Prostate gland (tissue), 2 donors: ENCODE results near the gene CHST12. TPM values are rescaled to one million over a fixed set of nuclear protein-coding genes. Genes with fewer than 3 reads are reported as not detected.

Experiments used
- DNase-seq: peaks from one replicate; pipeline ENCODE4 v3.0.0-alpha.2; 2019; ENCODE audit warnings: low spot score
- H3K27ac ChIP-seq, 2 donors: fragments of 200-600 bp; sonication (generic); 2 replicates each; pipeline ENCODE4 v1.5.1; 2017 to 2019
- H3K27me3 ChIP-seq: fragments of 200-600 bp; sonication (generic); replicated peaks from 2 replicates; pipeline ENCODE4 v1.5.1; 2019; ENCODE audit not compliant: insufficient read depth
- H3K36me3 ChIP-seq, 2 donors: fragments of 200-600 bp; sonication (generic); 1 replicate in 1 of 2; 2 replicates in 1 of 2; pipeline versions ENCODE4 v1.5.1 to v1.8.1; 2017 to 2019
- H3K4me1 ChIP-seq: fragments of 200-600 bp; sonication (generic); replicated peaks from 2 replicates; pipeline ENCODE4 v1.5.1; 2019
- H3K4me3 ChIP-seq, 2 donors: fragments of 200-600 bp; sonication (generic); 2 replicates each; pipeline ENCODE4 v1.5.1; 2017 to 2019
- H3K9me3 ChIP-seq: fragments of 200-600 bp; sonication (generic); 2 replicates; pipeline ENCODE4 v1.5.1; 2017
- POLR2A ChIP-seq: fragments of 450-650 bp; IDR thresholded peaks from one replicate; pipeline ENCODE4 v1.6.1; 2016; ENCODE audit warnings: antibody characterized with exemption, mild to moderate bottlenecking
- POLR2AphosphoS5 ChIP-seq: sonication (generic); formaldehyde crosslinking; IDR thresholded peaks from one replicate; pipeline ENCODE4 v1.6.1; 2017; ENCODE audit warnings: antibody characterized with exemption
- WGBS: methylation state at CpG from one replicate; pipeline ENCODE4 v1.1.5; 2018; 5-methylcytosine and 5-hydroxymethylcytosine counted together
- intact Hi-C: fragments of 100-400 bp; cut with DNase I; formaldehyde crosslinking; loops from one replicate; pipeline ENCODE4 v1.14.2; 2022
- total RNA-seq, 2 donors: library from RNA; depleted of rRNA; stranded (reverse); fragments of >200 nt; gene quantifications; one replicate each; pipeline ENCODE4 v1.1.0, GENCODE V29; 2016
- TF ChIP-seq, protein P1 (sequence below), 4 experiments: fragments of 200-600 bp in 2 of 4; fragments of 450-650 bp in 2 of 4; sonication (generic) in 2 of 4; IDR thresholded peaks; 1 replicate in 3 of 4; 2 replicates in 1 of 4; pipeline ENCODE4 v1.5.1; 2016 to 2019; ENCODE audit warnings: antibody characterized with exemption in 4 of 4, mild to moderate bottlenecking in 2 of 4, moderate library complexity in 2 of 4

CHST12 gene
- total RNA-seq, 2 donors from 2014 or later: 22.4 to 36.1 TPM

DNA sequence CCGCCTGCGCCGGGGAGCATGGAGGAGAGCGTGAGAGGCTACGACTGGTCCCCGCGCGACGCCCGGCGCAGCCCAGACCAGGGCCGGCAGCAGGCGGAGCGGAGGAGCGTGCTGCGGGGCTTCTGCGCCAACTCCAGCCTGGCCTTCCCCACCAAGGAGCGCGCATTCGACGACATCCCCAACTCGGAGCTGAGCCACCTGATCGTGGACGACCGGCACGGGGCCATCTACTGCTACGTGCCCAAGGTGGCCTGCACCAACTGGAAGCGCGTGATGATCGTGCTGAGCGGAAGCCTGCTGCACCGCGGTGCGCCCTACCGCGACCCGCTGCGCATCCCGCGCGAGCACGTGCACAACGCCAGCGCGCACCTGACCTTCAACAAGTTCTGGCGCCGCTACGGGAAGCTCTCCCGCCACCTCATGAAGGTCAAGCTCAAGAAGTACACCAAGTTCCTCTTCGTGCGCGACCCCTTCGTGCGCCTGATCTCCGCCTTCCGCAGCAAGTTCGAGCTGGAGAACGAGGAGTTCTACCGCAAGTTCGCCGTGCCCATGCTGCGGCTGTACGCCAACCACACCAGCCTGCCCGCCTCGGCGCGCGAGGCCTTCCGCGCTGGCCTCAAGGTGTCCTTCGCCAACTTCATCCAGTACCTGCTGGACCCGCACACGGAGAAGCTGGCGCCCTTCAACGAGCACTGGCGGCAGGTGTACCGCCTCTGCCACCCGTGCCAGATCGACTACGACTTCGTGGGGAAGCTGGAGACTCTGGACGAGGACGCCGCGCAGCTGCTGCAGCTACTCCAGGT is 29.7 kb downstream of the CHST12 start:
- TF ChIP-seq, protein P1, sequence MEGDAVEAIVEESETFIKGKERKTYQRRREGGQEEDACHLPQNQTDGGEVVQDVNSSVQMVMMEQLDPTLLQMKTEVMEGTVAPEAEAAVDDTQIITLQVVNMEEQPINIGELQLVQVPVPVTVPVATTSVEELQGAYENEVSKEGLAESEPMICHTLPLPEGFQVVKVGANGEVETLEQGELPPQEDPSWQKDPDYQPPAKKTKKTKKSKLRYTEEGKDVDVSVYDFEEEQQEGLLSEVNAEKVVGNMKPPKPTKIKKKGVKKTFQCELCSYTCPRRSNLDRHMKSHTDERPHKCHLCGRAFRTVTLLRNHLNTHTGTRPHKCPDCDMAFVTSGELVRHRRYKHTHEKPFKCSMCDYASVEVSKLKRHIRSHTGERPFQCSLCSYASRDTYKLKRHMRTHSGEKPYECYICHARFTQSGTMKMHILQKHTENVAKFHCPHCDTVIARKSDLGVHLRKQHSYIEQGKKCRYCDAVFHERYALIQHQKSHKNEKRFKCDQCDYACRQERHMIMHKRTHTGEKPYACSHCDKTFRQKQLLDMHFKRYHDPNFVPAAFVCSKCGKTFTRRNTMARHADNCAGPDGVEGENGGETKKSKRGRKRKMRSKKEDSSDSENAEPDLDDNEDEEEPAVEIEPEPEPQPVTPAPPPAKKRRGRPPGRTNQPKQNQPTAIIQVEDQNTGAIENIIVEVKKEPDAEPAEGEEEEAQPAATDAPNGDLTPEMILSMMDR (IDR thresholded peaks at IDR 0.05): no peak
- TF ChIP-seq POLR2A (no peak), POLR2AphosphoS5 (no peak)
- intact Hi-C loops: no loop called here
- no peak for DNase-seq
- Histone ChIP-seq H3K9me3 (no peaks in the 10 kb centered on the region), H3K27me3 (no peaks in the 10 kb centered on the region), H3K36me3 (no peaks in the 10 kb centered on the region), H3K4me3 (no peak overlapping the region), H3K4me1 (peaks cover 5% of the 10 kb centered on the region), H3K27ac (no peak overlapping the region)
- WGBS: 96% methylated on average over 81 of the region's 85 CpGs

DNA sequence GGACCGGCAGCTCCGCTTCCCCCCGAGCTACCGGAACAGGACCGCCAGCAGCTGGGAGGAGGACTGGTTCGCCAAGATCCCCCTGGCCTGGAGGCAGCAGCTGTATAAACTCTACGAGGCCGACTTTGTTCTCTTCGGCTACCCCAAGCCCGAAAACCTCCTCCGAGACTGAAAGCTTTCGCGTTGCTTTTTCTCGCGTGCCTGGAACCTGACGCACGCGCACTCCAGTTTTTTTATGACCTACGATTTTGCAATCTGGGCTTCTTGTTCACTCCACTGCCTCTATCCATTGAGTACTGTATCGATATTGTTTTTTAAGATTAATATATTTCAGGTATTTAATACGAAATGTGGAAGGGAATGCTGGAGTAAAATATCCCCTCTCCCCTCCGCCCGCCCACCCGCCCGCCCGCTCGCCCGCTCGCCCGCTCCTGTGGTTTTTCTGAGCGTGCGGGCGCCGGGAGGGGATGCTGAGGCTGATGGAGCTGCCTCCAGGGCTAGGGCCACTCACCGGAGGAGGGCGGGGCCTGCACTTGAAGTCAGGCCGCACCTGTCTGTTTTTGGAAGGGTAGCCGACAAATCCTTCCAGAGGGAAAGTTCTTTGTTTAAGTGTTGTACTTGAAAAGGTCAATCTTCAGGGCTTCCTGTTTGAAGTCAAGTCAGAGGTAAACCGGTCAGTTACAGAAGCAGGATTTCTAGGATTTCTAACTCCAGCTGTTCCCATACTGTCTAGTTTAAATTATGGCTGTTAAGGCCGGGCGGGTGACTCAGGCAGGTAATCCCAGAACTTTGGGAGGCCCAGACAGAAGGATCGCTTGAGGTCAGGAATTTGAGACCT is 30.5 kb downstream of the CHST12 start:
- intact Hi-C loops: no loop called here
- no peak for DNase-seq
- Histone ChIP-seq H3K9me3 (no peaks in the 10 kb centered on the region), H3K4me3 (no peak overlapping the region), H3K27me3 (no peaks in the 10 kb centered on the region), H3K4me1 (peaks cover 10% of the 10 kb centered on the region), H3K27ac (no peak overlapping the region), H3K36me3 (no peaks in the 10 kb centered on the region)
- TF ChIP-seq, protein P1 (IDR thresholded peaks at IDR 0.05): no peak
- no peak for TF ChIP-seq POLR2A
- TF ChIP-seq POLR2AphosphoS5: no peak
- 98% methylated on average over 42 of the region's 42 CpGs for WGBS

DNA sequence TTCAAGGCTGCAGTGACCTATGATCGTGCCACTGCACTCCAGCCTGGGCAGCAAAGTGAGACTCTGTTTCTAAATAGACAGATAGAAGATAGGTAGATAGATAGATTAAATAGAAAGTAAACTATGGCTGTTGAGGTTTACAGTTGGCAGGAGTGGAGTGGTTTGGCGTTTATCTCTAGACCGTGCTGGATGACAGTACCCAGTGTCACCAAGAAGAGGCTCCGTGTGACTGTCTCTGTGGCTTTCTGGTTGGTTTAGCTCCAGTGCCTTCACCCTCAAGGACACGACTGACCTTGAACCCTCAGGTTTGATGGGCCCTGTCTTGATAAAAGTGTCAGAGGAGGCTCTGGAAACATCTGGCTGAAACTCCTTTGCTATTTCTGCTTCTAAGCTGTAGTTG is 31.7 kb downstream of the CHST12 start:
- H3K4me1 ChIP-seq: peaks cover 10% of the 10 kb centered on the region
- no peaks in the 10 kb centered on the region for H3K36me3 ChIP-seq
- no peak for DNase-seq
- intact Hi-C loops: no loop called here
- TF ChIP-seq, protein P1 (IDR thresholded peaks at IDR 0.05): no peak
- no peak for TF ChIP-seq POLR2AphosphoS5
- TF ChIP-seq POLR2A: no peak
- no peaks in the 10 kb centered on the region for H3K9me3 ChIP-seq
- H3K27me3 ChIP-seq: no peaks in the 10 kb centered on the region
- 89% methylated on average over 5 of the region's 5 CpGs for WGBS
- no peak overlapping the region for H3K27ac ChIP-seq
- H3K4me3 ChIP-seq: no peak overlapping the region

DNA sequence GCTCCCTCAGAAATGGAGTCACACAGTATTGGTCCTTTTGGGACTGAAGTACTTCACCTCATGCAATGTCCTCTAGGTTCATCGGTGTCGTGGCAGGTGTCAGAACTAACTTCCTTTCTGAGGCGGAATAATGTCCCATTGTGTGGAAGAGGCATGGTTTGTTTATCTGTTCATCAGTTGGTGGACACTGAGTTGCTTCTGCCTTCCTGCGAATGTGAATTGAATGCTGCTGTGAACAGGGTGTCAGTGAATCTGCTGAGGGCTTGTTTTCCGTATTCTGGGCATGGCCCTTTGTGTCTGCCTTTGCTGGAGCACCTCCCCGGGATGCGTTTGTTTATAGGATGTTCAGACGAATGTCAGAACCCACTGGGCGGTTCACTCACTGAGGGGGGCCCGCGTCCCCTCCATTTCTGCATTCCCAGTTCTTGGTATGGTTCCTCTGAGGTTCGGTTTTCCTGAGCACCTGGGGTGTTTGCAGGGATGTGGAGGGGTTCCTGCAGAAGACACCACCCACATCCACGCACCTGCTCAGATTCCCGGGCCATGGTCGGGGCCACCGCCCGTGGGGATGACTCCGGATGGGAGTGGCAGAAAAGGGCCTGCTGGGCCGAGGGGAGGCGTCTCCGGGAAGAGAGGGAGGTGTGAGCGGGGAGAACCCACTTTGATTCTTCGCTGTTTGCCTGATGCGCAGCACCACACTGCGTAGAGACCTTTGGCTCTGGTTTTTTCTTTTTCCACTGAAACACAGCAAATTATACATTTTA is 33.1 kb downstream of the CHST12 start:
- 87% methylated on average over 25 of the region's 25 CpGs for WGBS
- intact Hi-C loops: no loop called here

More for the DNA sequence above, 33.1 kb downstream of the CHST12 start:
- Histone ChIP-seq H3K4me1 (peaks cover 10% of the 10 kb centered on the region), H3K9me3 (no peaks in the 10 kb centered on the region), H3K4me3 (no peak overlapping the region), H3K27me3 (no peaks in the 10 kb centered on the region), H3K36me3 (no peaks in the 10 kb centered on the region), H3K27ac (no peak overlapping the region)
- TF ChIP-seq POLR2AphosphoS5 (no peak), POLR2A (no peak)
- TF ChIP-seq, protein P1 (IDR thresholded peaks at IDR 0.05): no peak
- DNase-seq: no peak
